Measurements from ENCODE around the gene MNAT1. TPM values are rescaled to one million over a fixed set of nuclear protein-coding genes. Genes with fewer than 3 reads are reported as not detected.

MNAT1 gene
- polyA plus RNA-seq, 1 of the 3 experiments (the other 2 are of a cell fraction), result 38.9 TPM

DNA sequence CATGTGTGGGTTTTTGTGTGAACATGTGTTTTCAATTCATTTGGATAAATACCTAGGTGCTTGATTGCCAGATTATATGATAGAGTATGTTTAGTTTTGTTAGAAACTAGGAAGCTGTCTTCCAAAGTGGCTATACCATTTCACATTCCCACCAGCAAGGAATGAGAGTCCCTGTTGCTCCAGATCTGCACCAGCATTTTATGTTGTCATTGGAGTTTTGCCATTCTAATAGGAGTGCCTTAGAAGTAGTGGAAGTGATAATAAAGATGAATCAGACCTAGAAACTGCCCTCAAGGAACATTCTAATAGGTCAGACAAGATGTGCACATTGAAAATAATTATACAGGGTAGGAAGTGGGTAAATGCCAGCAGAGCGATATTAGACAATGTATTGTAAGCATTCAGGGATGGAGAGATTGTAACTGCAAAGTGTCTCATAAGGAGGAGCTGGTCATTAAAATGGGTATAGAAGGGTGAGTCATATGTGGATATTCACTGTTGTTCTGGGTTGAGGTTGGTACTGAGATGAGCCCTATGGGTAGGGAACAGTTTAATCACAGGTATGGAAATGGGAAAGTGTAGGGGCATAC is 71.4 kb downstream of the MNAT1 start:
- CTCF ChIA-PET, result interaction anchor here (0.6 to 0.9 kb wide), 2 partner anchors 9 to 54 kb away, joined by 3 read pairs; no protein-coding TSS in a partner anchor
- no peaks in the 10 kb centered on the region; a peak in 1 of 4 replicates for H3K4me1 ChIP-seq (ENCODE audit: control insufficient read depth in 1 of 2, insufficient read depth in 2 of 2, low read depth in 1 of 2, low read length in 1 of 2)
- H3K9ac ChIP-seq, result no peak overlapping the region
- 96% methylated on average over 1 of the region's 1 CpG for WGBS (ENCODE audit: low lambda C conversion rate)
- TF ChIP-seq EZH2phosphoT487 (IDR thresholded peaks at IDR 0.05; ENCODE audit: borderline replicate concordance, low read depth) (no peak), NRF1 (IDR thresholded peaks at IDR 0.05; ENCODE audit: low read depth, low read length) (no peak), JUND (IDR thresholded peaks at IDR 0.05) (no peak), TCF12 (IDR thresholded peaks at IDR 0.05) (0 out of 2 replicates have a peak, but pooled peaks have one; percentile 18), MAX (IDR thresholded peaks at IDR 0.05; ENCODE audit: low read depth) (no peak)
- TF ChIP-seq, protein P1, sequence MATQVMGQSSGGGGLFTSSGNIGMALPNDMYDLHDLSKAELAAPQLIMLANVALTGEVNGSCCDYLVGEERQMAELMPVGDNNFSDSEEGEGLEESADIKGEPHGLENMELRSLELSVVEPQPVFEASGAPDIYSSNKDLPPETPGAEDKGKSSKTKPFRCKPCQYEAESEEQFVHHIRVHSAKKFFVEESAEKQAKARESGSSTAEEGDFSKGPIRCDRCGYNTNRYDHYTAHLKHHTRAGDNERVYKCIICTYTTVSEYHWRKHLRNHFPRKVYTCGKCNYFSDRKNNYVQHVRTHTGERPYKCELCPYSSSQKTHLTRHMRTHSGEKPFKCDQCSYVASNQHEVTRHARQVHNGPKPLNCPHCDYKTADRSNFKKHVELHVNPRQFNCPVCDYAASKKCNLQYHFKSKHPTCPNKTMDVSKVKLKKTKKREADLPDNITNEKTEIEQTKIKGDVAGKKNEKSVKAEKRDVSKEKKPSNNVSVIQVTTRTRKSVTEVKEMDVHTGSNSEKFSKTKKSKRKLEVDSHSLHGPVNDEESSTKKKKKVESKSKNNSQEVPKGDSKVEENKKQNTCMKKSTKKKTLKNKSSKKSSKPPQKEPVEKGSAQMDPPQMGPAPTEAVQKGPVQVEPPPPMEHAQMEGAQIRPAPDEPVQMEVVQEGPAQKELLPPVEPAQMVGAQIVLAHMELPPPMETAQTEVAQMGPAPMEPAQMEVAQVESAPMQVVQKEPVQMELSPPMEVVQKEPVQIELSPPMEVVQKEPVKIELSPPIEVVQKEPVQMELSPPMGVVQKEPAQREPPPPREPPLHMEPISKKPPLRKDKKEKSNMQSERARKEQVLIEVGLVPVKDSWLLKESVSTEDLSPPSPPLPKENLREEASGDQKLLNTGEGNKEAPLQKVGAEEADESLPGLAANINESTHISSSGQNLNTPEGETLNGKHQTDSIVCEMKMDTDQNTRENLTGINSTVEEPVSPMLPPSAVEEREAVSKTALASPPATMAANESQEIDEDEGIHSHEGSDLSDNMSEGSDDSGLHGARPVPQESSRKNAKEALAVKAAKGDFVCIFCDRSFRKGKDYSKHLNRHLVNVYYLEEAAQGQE (IDR thresholded peaks at IDR 0.05; ENCODE audit: low read depth, low read length), result no peak
- H3K27me3 ChIP-seq (ENCODE audit: insufficient read depth), result no peaks in the 10 kb centered on the region
- no peaks in the 10 kb centered on the region for H3K79me2 ChIP-seq (ENCODE audit: insufficient read depth)
- H3F3A ChIP-seq (replicated peaks; ENCODE audit: insufficient read depth), result peaks cover 29% of the 10 kb centered on the region
- no peaks in the 10 kb centered on the region for H3K9me2 ChIP-seq
- no peak overlapping the region for H2AFZ ChIP-seq (ENCODE audit: low read depth)
- H3K4me2 ChIP-seq, result no peak overlapping the region
- no peak overlapping the region for H3K4me3 ChIP-seq (ENCODE audit: low read depth in 2 of 2, low read length in 1 of 2)
- peaks cover 14 to 36% of the 10 kb centered on the region in 2 experiments for H3K36me3 ChIP-seq (replicated peaks in 1 of 2; ENCODE audit: control insufficient read depth in 1 of 2, insufficient read depth in 2 of 2, low read length in 1 of 2)
- no peaks in the 10 kb centered on the region for H4K20me1 ChIP-seq (ENCODE audit: insufficient read depth)
- H3K9me3 ChIP-seq, result no peaks in the 10 kb centered on the region
- peak overlapping the region in 1 of 2 experiments; percentile 32; a peak in 2 of 4 replicates for H3K27ac ChIP-seq (ENCODE audit: low read depth in 2 of 2, low read length in 1 of 2)
- DNase-seq, result no peak
- POLR2A ChIA-PET, result no interaction called here

DNA sequence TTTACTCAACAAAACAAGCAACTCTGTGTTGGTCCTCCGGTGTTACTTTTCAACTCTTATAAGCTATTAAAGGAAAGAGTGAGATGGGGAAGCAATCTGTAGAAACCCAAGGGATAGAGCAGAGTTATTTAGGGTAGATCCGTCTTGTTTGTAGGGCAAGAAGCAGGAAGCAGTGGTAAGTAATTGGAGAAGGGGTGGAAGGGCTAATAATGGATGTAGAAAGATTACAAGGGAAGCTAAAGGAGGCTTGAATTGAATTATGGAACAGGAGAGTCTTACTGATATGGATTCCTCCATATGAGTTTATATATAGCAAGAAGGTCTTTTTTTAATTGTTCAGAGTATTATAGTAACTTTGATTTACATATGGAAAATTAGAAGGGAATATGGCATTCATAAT is 72.7 kb downstream of the MNAT1 start:
- Histone ChIP-seq H3K9me3 (no peaks in the 10 kb centered on the region), H2AFZ (ENCODE audit: low read depth) (no peak overlapping the region), H3K36me3 (replicated peaks in 1 of 2; ENCODE audit: control insufficient read depth in 1 of 2, insufficient read depth in 2 of 2, low read length in 1 of 2) (peaks cover 20 to 34% of the 10 kb centered on the region in 2 experiments), H4K20me1 (ENCODE audit: insufficient read depth) (no peaks in the 10 kb centered on the region), H3K9me2 (no peaks in the 10 kb centered on the region), H3K79me2 (ENCODE audit: insufficient read depth) (no peaks in the 10 kb centered on the region), H3K4me1 (ENCODE audit: control insufficient read depth in 1 of 2, insufficient read depth in 2 of 2, low read depth in 1 of 2, low read length in 1 of 2) (no peaks in the 10 kb centered on the region; a peak in 1 of 4 replicates), H3K27ac (ENCODE audit: low read depth in 2 of 2, low read length in 1 of 2) (no peak overlapping the region), H3K9ac (no peak overlapping the region), H3F3A (replicated peaks; ENCODE audit: insufficient read depth) (peaks cover 29% of the 10 kb centered on the region), H3K4me3 (ENCODE audit: low read depth in 2 of 2, low read length in 1 of 2) (no peak overlapping the region), H3K4me2 (no peak overlapping the region), H3K27me3 (ENCODE audit: insufficient read depth) (no peaks in the 10 kb centered on the region)
- POLR2A ChIA-PET, result no interaction called here
- CTCF ChIA-PET, result no interaction called here
- 95% methylated on average over 2 of the region's 2 CpGs for WGBS (ENCODE audit: low lambda C conversion rate)
- TF ChIP-seq NFIC (IDR thresholded peaks at IDR 0.05; ENCODE audit: borderline replicate concordance) (no peak), GABPA (IDR thresholded peaks at IDR 0.05; ENCODE audit: low read depth) (no peak), MAX (IDR thresholded peaks at IDR 0.05; ENCODE audit: low read depth) (no peak), RFX5 (IDR thresholded peaks at IDR 0.05; ENCODE audit: low read length) (no peak), SMC3 (IDR thresholded peaks at IDR 0.05; ENCODE audit: low read depth, low read length) (no peak), MXI1 (IDR thresholded peaks at IDR 0.05; ENCODE audit: low read depth, low read length) (no peak)
- TF ChIP-seq, protein P2, sequence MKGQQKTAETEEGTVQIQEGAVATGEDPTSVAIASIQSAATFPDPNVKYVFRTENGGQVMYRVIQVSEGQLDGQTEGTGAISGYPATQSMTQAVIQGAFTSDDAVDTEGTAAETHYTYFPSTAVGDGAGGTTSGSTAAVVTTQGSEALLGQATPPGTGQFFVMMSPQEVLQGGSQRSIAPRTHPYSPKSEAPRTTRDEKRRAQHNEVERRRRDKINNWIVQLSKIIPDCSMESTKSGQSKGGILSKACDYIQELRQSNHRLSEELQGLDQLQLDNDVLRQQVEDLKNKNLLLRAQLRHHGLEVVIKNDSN (IDR thresholded peaks at IDR 0.05; ENCODE audit: borderline replicate concordance, low read depth), result no peak
- DNase-seq, result no peak
